ENCODE results near the gene TMUB1.

DNA sequence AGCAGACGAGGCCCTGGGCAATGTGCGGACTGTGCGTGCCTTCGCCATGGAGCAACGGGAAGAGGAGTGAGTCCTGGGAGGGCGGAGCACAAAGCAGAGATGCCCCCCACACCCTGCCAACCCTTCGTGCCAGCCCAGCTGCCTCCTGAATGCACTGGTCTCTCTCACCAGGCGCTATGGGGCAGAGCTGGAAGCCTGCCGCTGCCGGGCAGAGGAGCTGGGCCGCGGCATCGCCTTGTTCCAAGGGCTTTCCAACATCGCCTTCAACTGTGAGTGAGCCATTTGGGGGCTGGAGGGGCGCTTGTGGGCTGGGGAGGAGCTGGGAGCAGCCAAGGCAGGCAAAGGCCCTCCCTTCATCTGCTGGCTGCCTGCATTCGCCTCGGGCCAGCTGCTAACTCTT, 47.4 kb downstream of the TMUB1 start:
- TF ChIP-seq, protein P1, sequence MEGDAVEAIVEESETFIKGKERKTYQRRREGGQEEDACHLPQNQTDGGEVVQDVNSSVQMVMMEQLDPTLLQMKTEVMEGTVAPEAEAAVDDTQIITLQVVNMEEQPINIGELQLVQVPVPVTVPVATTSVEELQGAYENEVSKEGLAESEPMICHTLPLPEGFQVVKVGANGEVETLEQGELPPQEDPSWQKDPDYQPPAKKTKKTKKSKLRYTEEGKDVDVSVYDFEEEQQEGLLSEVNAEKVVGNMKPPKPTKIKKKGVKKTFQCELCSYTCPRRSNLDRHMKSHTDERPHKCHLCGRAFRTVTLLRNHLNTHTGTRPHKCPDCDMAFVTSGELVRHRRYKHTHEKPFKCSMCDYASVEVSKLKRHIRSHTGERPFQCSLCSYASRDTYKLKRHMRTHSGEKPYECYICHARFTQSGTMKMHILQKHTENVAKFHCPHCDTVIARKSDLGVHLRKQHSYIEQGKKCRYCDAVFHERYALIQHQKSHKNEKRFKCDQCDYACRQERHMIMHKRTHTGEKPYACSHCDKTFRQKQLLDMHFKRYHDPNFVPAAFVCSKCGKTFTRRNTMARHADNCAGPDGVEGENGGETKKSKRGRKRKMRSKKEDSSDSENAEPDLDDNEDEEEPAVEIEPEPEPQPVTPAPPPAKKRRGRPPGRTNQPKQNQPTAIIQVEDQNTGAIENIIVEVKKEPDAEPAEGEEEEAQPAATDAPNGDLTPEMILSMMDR (IDR thresholded peaks at IDR 0.05), result no peak
- TF ChIP-seq POLR2A (IDR thresholded peaks at IDR 0.05), result no peak
- TF ChIP-seq POLR2AphosphoS5 (IDR thresholded peaks at IDR 0.05), result no peak
